Stimulated activated naive CD8-positive, alpha-beta T cell treated with anti-CD3 and anti-CD28 coated beads, Interleukin-15, amount 100 ng/mL, for 72 hours (primary cell): ENCODE data around the gene LPAR2.
"Not testable (repeated sequence)": the region's sequence is repeated elsewhere in the genome, so short reads cannot be mapped to it uniquely, and the experiment has no call there.

Source experiments
- ATAC-seq: fragments of 150-1000 bp; cut with Tn5 transposase; 2 replicates; pipeline ENCODE4 v1.10.0; 2021; ENCODE audit warnings: mild to moderate bottlenecking, moderate library complexity
- DNase-seq, 2 donors: peaks; one replicate each; pipeline ENCODE4 v3.0.0; 2021 to 2022
- H3K27ac Mint-ChIP-seq, 2 donors: one replicate each; pipeline ENCODE4 v1.8.0; 2022; ENCODE audit warnings: mild to moderate bottlenecking in 2 of 2, mixed read lengths in 2 of 2, moderate library complexity in 2 of 2
- H3K27me3 Mint-ChIP-seq: one replicate; pipeline ENCODE4 v1.8.0; 2022; ENCODE audit warnings: mixed read lengths
- H3K4me1 Mint-ChIP-seq: one replicate; pipeline ENCODE4 v1.8.0; 2022; ENCODE audit warnings: mild to moderate bottlenecking, mixed read lengths
- H3K4me3 Mint-ChIP-seq, 2 donors: one replicate each; pipeline ENCODE4 v1.8.0; 2022; ENCODE audit warnings: mild to moderate bottlenecking in 2 of 2, mixed read lengths in 2 of 2, moderate library complexity in 1 of 2
- H3K9me3 Mint-ChIP-seq, 2 donors: one replicate each; pipeline ENCODE4 v1.8.0; 2022; ENCODE audit warnings: mixed read lengths in 2 of 2

LPAR2 gene

DNA sequence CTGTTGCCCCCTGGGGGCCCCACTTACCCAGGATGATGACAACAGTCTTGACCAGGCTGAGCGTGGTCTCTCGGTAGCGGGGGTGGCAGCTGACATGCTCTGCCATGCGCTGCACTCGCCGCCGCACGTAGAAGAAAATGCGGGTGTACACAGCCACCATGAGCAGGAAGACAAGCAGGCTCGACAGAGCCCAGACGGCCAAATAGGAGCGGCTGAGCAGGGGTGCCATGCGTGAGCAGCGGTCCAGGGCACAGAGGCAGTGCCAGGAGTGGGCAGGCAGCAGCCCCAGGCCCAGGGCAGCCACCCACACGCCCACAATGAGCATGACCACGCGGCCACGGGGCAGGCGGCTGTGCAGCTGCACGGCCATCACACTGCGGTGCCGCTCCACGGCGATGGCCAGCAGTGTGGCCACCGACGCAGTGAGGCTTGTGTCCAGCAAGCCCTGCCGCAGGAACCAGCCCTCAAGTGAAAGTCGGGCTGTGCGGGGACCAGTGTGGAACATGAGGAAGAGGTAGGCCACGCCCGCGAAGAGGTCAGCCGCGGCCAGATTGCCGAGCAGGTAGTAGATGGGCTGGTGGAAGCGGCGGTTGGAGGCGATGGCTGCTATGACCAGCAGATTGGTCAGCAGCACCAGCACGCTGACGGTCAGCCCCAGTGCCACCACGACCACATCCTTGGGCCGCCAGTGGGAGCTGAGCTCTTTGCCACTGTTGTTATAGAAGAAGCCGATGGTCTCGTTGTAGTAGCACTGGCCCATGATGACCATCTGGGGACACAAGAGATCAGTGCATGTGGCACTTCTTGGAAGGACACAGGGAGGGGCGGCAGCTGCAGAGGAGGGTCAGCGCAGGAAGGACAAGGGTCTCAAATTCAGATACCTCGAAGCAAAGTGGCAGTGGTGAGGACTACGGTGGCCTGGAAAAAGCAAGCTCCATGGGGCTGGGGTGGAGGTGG is 1.2 kb downstream of the LPAR2 start:
- no peaks in the 10 kb centered on the region for H3K27me3 Mint-ChIP-seq
- H3K27ac Mint-ChIP-seq: peak overlapping the region; percentile 90 to 98
- peak overlapping the region; percentile 84 to 91 for H3K4me3 Mint-ChIP-seq
- H3K9me3 Mint-ChIP-seq: no peaks in the 10 kb centered on the region
- ATAC-seq: no peak
- DNase-seq: no peak
- H3K4me1 Mint-ChIP-seq: peaks cover 51% of the 10 kb centered on the region

DNA sequence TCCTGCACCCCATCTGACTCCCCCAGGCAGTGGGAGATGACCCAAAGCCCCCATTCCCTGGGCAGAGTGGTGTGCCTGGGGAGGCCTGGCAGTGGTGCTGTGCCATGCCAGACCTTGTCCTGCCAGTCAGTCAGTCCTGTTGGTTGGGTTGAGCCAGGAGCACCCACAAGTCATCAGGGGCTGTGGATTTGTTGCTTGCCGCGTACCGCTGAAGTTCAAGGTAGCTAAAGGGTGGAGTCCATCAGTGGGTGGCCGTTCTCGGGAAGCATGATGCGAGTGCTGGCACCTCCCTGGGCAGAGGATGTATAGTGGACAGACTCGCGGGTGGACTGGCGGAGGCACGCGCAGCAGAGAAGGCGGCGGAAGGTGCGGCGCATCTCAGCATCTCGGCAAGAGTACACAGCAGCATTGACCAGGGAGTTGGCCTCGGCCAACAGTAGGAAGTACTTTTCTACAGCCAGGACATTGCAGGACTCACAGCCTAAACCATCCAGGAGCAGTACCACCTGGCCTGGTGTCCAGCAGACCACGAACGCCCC is 3.9 kb downstream of the LPAR2 start:
- no peaks in the 10 kb centered on the region for H3K9me3 Mint-ChIP-seq
- H3K27ac Mint-ChIP-seq: peak overlapping the region in 1 of 2 donors; percentile 87
- H3K4me1 Mint-ChIP-seq: peaks cover 58% of the 10 kb centered on the region
- DNase-seq: no peak
- H3K4me3 Mint-ChIP-seq: no peak overlapping the region
- ATAC-seq: no peak
- H3K27me3 Mint-ChIP-seq: no peaks in the 10 kb centered on the region

DNA sequence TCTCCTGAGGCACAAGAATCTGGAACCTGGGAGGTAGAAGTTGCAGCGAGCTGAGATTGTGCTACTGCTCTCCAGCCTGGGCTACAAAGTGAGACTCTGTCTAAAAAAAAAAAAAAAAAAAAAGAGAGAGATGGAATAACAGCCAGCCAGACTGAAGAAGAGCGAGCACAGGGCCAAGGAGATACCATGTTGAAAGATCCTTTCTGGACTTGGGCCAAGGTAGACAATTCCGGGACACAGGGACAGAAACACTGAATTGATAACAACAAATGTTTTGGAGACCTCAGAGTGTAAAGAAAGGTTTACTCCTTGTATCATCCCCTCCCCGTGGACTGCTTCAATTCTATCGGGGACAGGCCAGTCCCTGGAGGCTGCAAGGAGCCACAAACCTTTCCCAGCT is 4.6 kb downstream of the LPAR2 start:
- H3K4me3 Mint-ChIP-seq: no peak overlapping the region
- DNase-seq: no peak

DNA sequence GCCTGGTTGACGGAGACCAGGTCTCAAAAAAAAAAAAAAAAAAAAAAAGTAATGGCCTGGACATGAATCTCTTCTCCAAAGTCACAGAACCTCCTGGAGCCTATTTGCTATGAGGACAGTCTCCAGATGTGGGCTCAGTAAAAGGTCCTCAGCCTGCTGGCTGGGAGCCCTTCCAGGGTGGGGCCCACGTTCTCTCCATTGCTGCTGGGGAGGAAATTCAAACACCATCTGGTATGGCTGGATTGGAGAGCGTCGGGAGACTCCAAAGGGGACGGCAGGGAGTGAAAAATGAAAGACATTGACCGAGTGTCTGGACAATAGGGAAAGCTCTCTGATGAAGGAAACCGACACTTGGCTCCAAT is 8.2 kb downstream of the LPAR2 start:
- DNase-seq (no peak), ATAC-seq (no peak)
- Mint-ChIP-seq H3K27ac (no peak overlapping the region), H3K4me1 (peaks cover 65% of the 10 kb centered on the region), H3K4me3 (no peak overlapping the region), H3K9me3 (no peaks in the 10 kb centered on the region), H3K27me3 (no peaks in the 10 kb centered on the region)

More for the DNA sequence above, 4.6 kb downstream of the LPAR2 start:
- Mint-ChIP-seq H3K9me3 (no peaks in the 10 kb centered on the region), H3K4me1 (peaks cover 56% of the 10 kb centered on the region), H3K27ac (peak overlapping the region in 1 of 2 donors; percentile 87), H3K27me3 (no peaks in the 10 kb centered on the region)
- ATAC-seq: no peak

DNA sequence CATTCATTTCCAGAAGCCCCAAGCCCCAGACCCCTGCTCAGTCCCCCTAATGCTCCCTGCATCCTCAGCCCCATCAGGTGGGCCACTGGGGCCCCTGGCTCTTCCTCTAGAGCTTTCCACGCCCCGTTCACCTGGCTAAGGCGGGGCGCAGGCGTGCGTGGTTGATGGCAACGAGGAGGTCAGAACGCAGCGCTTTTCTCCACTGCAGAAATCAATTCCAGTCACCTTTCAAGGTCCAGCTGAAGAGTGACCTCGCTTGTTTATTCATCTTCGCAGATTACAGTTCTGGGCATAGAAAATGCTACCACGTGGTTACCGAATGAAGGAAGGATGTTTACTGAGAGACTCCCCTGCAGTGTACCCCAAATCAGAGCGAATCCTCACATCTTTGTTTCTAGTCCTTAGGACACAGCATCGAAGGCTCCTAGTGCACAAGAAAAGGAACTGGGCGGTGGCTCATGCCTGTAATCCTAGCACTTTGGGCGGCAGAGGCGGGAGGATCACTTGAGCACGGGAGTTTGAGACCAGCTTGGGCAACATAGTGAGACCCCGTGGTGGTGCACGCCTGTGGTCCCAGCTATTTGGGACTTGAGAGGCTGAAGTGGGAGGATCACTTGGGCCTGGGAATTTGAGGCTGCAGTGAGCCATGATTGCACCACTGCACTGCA is 8.7 kb downstream of the LPAR2 start:
- peak overlapping the region; percentile 62 to 91 for H3K4me3 Mint-ChIP-seq
- H3K27ac Mint-ChIP-seq: peak overlapping the region in 1 of 2 donors; percentile 90
- H3K4me1 Mint-ChIP-seq: peaks cover 67% of the 10 kb centered on the region
- no peaks in the 10 kb centered on the region for H3K27me3 Mint-ChIP-seq
- DNase-seq (no peak), ATAC-seq (no peak)
- no peaks in the 10 kb centered on the region for H3K9me3 Mint-ChIP-seq

DNA sequence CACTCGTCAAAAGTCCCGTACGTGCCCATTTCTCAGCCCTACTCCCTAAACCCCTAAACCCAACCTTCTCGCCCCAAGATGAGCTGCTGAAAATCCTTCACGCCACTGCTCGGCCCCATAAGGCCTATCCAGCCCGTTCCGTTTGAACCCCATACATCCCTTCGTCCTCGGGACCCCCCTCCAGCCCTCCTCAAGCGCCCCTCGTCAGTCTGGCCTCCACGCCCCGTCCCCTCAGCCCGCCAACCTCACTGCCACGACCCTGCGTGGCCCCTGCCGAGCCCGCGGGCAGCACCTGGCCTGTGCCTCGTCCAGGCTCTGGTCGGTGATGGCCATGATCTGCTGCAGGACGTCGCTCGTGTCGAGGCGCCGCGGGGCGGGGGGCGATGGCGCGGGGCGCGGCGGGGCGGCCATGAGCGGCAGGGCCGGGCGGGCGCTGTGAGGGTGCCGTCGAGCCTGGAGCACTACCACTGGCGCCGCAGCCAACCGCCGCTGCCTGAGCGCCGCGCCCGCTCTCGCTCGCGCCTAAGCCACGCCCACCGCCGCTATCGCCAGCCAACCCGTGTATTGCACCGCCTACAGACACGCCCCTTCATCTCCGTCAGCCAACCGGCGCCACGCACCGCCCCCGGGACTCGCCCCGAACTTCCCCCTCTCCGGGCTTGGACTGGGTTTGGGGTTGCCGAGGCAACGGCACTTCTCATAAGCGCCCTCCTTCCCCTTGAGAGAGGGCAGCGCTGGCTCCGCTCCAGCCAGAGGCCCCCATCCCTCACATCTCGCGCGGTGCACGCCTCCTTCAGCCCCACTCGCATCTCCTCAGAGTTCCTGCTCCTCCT is 9.6 kb downstream of the LPAR2 start, which contains the start of gene PBX4:
Gene PBX4 (minus strand): TSS at position 469 of the 833 bp plus-strand sequence. CDS start 58 bp downstream, at position 411.
- DNase-seq (peak; percentile 98 to 99), ATAC-seq (peak; percentile 95)
- Mint-ChIP-seq H3K27ac (peak within 1 kb of the TSS; percentile 88 to 95), H3K9me3 (no peaks in the 10 kb centered on the region), H3K4me3 (peak within 1 kb of the TSS; percentile 86 to 91), H3K27me3 (no peaks in the 10 kb centered on the region), H3K4me1 (peaks cover 67% of the 10 kb centered on the region)

DNA sequence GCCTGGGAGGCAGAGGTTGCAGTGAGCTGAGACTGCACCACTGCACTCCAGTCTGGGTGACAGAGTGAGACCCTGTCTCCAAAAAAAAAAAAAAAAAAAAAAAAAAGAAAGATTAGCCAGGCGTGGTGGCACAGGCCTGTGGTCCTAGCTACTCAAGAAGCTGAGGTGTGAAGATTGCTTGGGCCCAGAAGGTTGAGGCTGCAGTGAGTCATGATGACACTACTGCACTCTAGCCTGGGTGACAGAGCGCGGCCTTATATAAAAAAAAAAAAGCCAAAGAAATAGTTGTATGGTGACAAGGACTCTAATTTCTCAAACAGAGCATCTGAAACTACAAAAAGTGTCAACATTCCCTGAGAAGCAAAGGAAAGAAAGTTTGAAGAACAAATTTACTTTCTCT is 12.9 kb downstream of the LPAR2 start:
- no peaks in the 10 kb centered on the region for H3K9me3 Mint-ChIP-seq
- peak; percentile 61 for ATAC-seq

DNA sequence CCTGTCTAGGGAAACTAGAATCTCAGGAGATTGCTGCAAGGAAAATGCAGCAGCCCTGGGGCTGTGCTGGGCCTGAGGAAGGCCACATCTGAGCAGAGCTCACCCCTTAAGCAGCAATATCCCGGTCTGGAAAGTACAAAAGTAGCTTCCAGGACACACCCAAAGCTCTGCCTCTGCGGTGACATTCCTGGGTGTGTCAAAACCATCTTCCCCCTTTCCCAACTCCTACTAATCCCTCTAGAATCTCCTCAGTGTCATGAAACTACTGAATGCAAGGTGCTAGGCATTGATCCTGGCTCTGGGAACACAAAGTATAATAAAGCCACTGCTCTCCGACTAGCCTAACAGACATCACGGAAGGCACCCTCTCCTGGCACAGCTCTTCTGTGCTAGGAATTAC is 14.5 kb downstream of the LPAR2 start:
- Mint-ChIP-seq H3K4me1 (peaks cover 62% of the 10 kb centered on the region), H3K27me3 (no peaks in the 10 kb centered on the region), H3K9me3 (no peaks in the 10 kb centered on the region), H3K4me3 (no peak overlapping the region), H3K27ac (no peak overlapping the region)
- ATAC-seq (no peak), DNase-seq (no peak)

More for the DNA sequence above, 12.9 kb downstream of the LPAR2 start:
- DNase-seq: peak in 1 of 2 donors; percentile 54
- Mint-ChIP-seq H3K27me3 (no peaks in the 10 kb centered on the region), H3K4me1 (peaks cover 66% of the 10 kb centered on the region), H3K27ac (peak overlapping the region in 1 of 2 donors; percentile 34), H3K4me3 (peak overlapping the region; percentile 56 to 69)

DNA sequence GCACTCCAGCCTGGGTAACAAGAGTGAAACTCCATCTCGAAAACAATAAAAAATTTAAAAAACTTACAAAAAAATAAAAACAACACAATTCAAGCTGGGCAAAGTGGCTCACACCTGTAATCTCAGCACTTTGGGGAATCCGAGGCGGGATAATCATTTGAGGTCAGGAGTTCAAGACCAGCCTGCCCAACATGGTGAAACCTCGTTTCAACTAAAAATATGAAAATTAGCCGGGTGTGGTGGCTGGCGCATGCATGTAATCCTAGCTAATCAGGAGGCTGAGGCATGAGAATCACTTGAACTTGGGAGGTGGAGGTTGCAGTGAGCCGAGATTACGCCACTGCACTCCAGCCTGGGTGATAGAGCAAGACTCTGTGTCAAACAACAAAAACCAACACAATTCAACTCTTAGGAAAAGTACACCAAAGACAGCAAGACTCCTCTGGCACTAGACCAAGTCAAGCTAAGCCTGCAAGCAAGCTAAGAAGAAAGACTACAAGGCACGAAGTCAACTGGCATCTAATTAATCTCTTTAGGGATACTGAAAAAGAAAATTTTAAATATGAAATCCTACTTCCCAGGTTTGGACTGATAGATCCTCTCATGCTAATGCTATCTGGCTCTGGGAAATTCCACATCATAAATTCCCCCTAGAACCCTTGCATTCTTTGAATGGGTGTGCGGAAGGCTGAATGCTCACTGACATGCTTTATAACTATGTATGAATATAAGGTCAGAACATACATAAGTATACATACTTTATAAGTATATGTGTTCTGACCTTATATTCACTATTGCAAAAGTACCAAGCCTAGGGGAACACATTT is 17.4 kb downstream of the LPAR2 start:
- peak overlapping the region in 1 of 2 donors; percentile 48 for H3K27ac Mint-ChIP-seq
- H3K4me1 Mint-ChIP-seq: peaks cover 52% of the 10 kb centered on the region
- no peaks in the 10 kb centered on the region for H3K9me3 Mint-ChIP-seq

DNA sequence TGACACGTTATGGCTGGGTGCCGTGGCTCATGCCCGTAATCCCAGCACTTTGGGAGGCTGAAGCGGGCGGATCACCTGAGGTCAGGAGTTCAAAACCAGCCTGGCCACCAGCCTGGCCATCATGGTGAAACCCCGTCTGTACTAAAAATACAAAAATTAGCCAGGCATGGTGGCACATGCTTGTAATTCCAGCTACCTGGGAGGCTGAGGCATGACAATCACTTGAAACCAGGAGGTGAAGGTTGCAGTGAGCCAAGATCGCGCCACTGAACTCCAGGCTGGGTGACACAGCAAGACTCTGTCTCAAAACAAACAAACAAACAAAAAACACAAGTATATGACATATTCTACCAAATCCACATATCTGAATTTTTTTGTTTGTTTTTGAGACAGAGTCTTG is 21.3 kb downstream of the LPAR2 start:
- not testable (repeated sequence) for ATAC-seq, H3K27me3 Mint-ChIP-seq, H3K4me3 Mint-ChIP-seq, DNase-seq, H3K9me3 Mint-ChIP-seq, H3K27ac Mint-ChIP-seq
- peaks cover 44% of the 10 kb centered on the region for H3K4me1 Mint-ChIP-seq

More for the DNA sequence above, 17.4 kb downstream of the LPAR2 start:
- ATAC-seq (no peak), DNase-seq (no peak)
- no peaks in the 10 kb centered on the region for H3K27me3 Mint-ChIP-seq
- no peak overlapping the region for H3K4me3 Mint-ChIP-seq

DNA sequence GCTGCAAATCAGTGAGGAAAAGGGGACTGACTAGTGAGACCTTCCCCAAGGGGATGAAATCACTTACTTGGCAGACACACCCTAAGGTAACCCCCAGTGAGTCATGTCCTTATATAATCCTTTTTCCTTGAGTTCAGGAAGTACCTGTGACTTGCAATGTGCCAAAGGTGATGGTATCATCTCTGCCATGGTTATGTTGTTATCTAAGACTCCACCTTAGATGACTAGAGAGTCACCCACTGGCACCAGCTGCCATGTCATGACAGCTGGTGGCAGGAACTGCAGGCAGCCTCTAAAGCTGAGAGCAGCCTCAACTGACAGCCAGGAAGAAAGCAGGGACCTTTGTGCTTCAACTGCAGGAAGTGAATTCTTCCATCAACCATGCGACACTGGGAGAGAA is 22.0 kb downstream of the LPAR2 start:
- H3K27me3 Mint-ChIP-seq: no peaks in the 10 kb centered on the region
- DNase-seq (peak in 1 of 2 donors; percentile 43), ATAC-seq (peak; percentile 94)
- peak overlapping the region in 1 of 2 donors; percentile 71 for H3K27ac Mint-ChIP-seq
- H3K9me3 Mint-ChIP-seq: peaks cover 0 to 5% of the 10 kb centered on the region in 2 donors
- peak overlapping the region; percentile 46 to 56 for H3K4me3 Mint-ChIP-seq
- peaks cover 51% of the 10 kb centered on the region for H3K4me1 Mint-ChIP-seq

DNA sequence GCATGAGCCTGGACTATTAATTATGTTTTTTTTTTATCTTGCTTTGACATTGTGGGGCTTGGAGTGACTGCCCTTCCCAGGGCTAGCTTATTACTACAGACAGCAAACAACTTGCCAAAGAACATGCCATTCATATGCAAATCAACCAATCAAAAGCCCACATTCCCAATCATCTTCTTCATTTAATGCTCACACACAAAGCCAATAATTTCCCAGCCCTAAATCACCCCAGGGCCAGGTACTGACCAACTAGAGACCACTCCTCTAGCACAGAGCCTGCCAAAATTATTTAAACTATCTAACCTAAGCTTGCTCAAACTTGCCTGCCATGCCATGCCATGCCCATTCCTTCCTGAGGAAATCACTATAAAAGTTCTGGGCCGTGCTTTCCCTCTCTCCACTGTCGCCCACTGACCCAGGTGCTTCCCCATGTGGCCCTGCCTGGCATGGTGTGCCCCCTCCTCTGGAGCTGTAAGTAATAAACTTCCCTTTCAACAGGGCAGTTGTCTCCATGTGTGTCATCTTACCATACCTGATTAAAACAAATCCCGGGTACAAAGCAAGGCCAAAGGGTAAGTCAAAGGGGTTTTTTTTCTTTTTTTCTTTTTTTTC is 25.2 kb downstream of the LPAR2 start:
- Mint-ChIP-seq H3K27me3 (no peaks in the 10 kb centered on the region), H3K9me3 (peaks cover 0 to 7% of the 10 kb centered on the region in 2 donors), H3K4me3 (peak overlapping the region; percentile 25 to 44), H3K27ac (peak overlapping the region in 1 of 2 donors; percentile 49), H3K4me1 (peaks cover 64% of the 10 kb centered on the region)
- no peak for DNase-seq
- no peak for ATAC-seq

DNA sequence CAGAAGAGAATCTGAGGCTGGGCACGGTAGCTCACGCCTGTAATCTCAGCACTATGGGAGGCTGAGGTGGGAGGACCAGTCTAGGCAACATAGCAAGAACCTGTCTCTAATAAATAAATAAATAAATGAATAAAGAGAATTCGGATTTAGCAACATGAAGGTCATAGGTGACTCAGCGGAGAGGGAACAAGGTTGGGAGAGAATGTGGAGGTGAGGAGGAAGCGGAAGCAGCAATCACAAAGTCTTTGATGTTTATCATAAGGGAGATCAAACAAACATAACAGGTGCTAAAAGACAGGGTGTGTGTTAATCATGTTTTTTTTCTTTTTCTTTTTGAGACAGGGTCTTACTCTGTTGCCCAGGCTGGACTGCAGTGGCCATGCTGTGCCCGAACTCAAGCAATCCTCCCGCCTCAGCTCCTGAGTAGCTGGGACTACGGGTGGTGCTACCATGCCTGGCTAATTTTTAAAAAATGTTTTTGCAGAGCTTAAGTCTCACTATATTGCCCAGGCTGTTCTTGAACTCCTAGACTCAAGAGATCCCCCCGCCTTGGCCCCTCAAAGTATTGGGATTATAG is 25.8 kb downstream of the LPAR2 start:
- Mint-ChIP-seq H3K9me3 (peaks cover 0 to 7% of the 10 kb centered on the region in 2 donors), H3K27ac (peak overlapping the region; percentile 49 to 79), H3K27me3 (no peaks in the 10 kb centered on the region), H3K4me1 (peaks cover 70% of the 10 kb centered on the region), H3K4me3 (peak overlapping the region; percentile 41 to 67)
- no peak for DNase-seq
- no peak for ATAC-seq
